Measurements from ENCODE around the gene RALGAPA2.

RALGAPA2 gene

DNA sequence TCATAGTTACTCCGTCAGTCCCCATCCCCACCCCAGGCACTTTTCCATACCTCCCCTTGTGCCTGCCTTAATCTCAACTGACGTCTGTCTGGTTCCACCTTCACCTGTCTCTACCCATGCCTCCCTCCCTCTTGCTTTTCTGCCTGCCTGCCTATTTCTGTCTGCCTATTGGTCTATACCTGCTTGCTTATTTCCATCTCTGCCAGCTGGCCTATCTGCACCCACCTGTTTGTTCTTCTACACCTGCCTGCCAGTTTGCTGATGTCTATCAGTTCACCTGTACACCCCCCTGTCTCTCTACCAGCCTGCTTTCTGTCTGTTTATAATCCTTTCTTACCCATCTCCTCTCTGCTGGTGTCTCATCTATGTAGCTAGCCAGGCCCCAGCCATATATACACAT is 87.5 kb downstream of the RALGAPA2 start:
- H3K27me3 ChIP-seq (replicated peaks; ENCODE audit: control insufficient read depth, insufficient read depth, low read length), result no peaks in the 10 kb centered on the region
- H3K4me1 ChIP-seq (ENCODE audit: control insufficient read depth, insufficient read depth, low read length), result no peaks in the 10 kb centered on the region

DNA sequence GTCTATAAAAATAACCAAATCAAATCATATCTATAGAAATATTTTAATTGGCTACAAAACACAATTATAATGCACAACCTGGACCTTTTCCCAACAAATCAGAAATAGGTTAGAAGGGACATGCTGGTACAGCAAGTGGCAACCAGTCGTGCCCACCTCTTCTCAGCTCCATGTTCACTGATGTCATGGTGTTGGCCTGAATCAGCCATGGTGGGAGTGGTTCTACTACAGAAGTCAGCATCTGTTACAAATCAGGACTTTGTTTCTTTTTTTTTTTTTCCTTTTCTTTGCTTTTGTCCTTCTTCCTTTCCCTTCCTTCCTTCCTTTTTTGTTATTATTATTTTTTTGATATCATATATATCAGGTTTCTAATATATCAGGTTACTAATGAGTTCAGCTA is 91.2 kb downstream of the RALGAPA2 start:
- Histone ChIP-seq H3K4me1 (ENCODE audit: control insufficient read depth, insufficient read depth, low read length) (no peaks in the 10 kb centered on the region), H3K4me3 (ENCODE audit: low read length) (no peak overlapping the region), H3K9me3 (ENCODE audit: control insufficient read depth, low read length) (no peaks in the 10 kb centered on the region), H3K9ac (ENCODE audit: low read length) (no peak overlapping the region), H3K36me3 (ENCODE audit: control insufficient read depth, insufficient read depth, low read length, severe bottlenecking) (peaks cover 15% of the 10 kb centered on the region), H3K27me3 (replicated peaks; ENCODE audit: control insufficient read depth, insufficient read depth, low read length) (no peaks in the 10 kb centered on the region)
- DNase-seq (ENCODE audit: low read depth), result no peak

More for the DNA sequence above, 87.5 kb downstream of the RALGAPA2 start:
- Histone ChIP-seq H3K4me3 (ENCODE audit: low read length) (no peak overlapping the region), H3K9ac (ENCODE audit: low read length) (no peak overlapping the region), H3K36me3 (ENCODE audit: control insufficient read depth, insufficient read depth, low read length, severe bottlenecking) (peaks cover 27% of the 10 kb centered on the region), H3K9me3 (ENCODE audit: control insufficient read depth, low read length) (no peaks in the 10 kb centered on the region)
- DNase-seq (ENCODE audit: low read depth), result no peak

DNA sequence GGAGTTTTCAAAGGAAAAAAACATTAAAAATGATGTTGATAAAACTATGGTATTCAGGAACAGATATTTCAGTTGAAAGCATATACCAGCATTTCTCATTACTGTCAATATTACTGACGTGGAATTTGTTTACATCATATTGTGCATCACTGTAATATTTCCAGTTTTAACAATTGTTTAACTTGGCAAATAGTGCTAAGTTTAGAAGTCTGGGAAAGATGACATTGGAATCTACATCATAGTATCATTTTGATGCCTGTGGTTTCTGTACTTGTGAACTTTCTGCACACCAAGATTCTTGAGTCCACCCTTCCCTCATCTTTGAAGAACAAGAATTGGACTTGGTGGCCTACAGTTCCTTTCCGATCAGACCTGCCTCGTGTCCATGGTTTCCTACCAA is 98.1 kb downstream of the RALGAPA2 start:
- no peaks in the 10 kb centered on the region for H3K4me1 ChIP-seq (ENCODE audit: control insufficient read depth, insufficient read depth, low read length)
- H3K9ac ChIP-seq (ENCODE audit: low read length), result no peak overlapping the region
- H3K9me3 ChIP-seq (ENCODE audit: control insufficient read depth, low read length), result no peaks in the 10 kb centered on the region
- H3K36me3 ChIP-seq (ENCODE audit: control insufficient read depth, insufficient read depth, low read length, severe bottlenecking), result peaks cover 6% of the 10 kb centered on the region
- DNase-seq (ENCODE audit: low read depth), result peak; percentile 41
- no peaks in the 10 kb centered on the region for H3K27me3 ChIP-seq (replicated peaks; ENCODE audit: control insufficient read depth, insufficient read depth, low read length)
- H3K4me3 ChIP-seq (ENCODE audit: low read length), result no peak overlapping the region

DNA sequence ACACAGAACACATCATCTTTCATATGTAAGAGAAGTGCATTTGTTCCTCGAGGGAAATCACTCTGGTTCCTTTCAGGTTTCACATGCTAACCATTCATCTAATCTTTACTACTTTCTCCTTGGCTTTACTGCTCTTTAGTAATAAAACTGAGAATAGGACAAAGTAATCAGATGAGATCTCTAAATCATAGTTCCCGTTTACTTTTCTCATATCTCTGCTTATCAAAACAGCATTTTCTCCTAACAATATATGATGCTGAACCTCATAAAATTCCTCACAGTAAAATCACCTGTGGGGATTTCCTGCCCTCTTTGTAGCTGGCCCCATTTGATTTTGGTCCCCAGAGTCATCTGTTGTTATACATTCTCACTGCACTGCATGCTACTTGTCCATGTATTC is 100.2 kb downstream of the RALGAPA2 start:
- H3K9ac ChIP-seq (ENCODE audit: low read length), result no peak overlapping the region
- no peak overlapping the region for H3K4me3 ChIP-seq (ENCODE audit: low read length)
- no peaks in the 10 kb centered on the region for H3K4me1 ChIP-seq (ENCODE audit: control insufficient read depth, insufficient read depth, low read length)
- no peak for DNase-seq (ENCODE audit: low read depth)
- no peaks in the 10 kb centered on the region for H3K9me3 ChIP-seq (ENCODE audit: control insufficient read depth, low read length)
- no peaks in the 10 kb centered on the region for H3K36me3 ChIP-seq (ENCODE audit: control insufficient read depth, insufficient read depth, low read length, severe bottlenecking)
- no peaks in the 10 kb centered on the region for H3K27me3 ChIP-seq (replicated peaks; ENCODE audit: control insufficient read depth, insufficient read depth, low read length)

DNA sequence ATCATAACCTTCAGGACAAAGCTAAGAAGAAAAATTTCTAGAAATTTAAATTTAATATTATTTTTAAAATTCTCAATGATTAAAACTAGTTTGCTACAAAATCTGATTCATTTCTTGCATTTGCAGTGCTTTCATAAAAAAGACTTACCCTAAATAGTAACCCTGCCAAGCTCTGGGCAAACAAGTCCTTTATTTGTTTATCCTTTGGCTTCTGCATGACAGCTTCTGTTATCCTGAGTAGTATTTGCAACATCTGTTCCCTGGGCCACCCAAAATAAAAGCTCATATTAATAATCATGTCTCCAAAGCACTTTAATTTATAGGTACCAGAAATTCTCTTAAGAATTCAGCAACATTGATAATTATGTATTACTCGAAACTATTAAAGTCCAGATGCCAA is 101.3 kb downstream of the RALGAPA2 start:
- peak; percentile 38 for DNase-seq (ENCODE audit: low read depth)
- H3K36me3 ChIP-seq (ENCODE audit: control insufficient read depth, insufficient read depth, low read length, severe bottlenecking), result no peaks in the 10 kb centered on the region

DNA sequence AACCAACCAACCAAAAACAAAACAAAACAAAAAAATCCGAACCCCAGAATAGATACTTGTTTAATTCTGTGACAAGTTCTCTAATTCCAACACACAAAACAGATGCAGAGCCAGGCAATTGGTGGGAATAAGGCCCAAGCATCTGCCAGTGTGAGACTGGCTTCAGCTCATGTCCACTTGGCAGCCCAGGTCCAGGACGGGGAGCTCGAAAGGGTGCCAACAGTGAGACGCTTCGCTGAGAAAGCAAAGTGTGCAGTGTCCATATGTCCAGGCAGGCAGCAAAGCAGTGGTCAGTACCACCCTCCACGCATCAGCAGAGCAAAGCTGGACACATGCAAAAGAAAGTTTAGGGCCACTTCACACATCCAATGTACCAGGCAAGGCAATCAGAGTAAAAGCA is 102.9 kb downstream of the RALGAPA2 start:
- H3K4me3 ChIP-seq (ENCODE audit: low read length), result no peak overlapping the region
- H3K27me3 ChIP-seq (replicated peaks; ENCODE audit: control insufficient read depth, insufficient read depth, low read length), result no peaks in the 10 kb centered on the region

More for the DNA sequence above, 101.3 kb downstream of the RALGAPA2 start:
- no peaks in the 10 kb centered on the region for H3K27me3 ChIP-seq (replicated peaks; ENCODE audit: control insufficient read depth, insufficient read depth, low read length)
- no peaks in the 10 kb centered on the region for H3K4me1 ChIP-seq (ENCODE audit: control insufficient read depth, insufficient read depth, low read length)
- H3K9ac ChIP-seq (ENCODE audit: low read length), result no peak overlapping the region
- no peaks in the 10 kb centered on the region for H3K9me3 ChIP-seq (ENCODE audit: control insufficient read depth, low read length)
- no peak overlapping the region for H3K4me3 ChIP-seq (ENCODE audit: low read length)

DNA sequence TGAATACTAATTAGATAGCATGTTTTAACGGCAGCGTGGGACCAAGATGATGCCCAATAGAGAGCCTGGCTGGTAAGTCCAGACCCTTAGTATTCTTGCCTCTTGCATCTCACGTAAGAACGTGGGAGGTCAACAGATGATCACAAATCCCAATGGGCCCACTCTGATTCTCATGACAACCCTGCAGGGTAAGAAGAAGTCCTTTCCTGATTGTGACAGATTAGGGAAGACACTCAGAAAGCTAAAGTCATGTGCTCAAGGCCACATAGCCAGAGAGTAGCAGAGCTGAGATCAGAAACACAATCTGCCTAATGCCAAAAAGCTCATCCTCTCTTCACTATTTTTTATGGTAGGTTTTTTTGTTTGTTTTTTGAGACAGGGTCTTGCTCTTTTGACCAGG is 103.8 kb downstream of the RALGAPA2 start:
- H3K36me3 ChIP-seq (ENCODE audit: control insufficient read depth, insufficient read depth, low read length, severe bottlenecking), result no peaks in the 10 kb centered on the region
- no peaks in the 10 kb centered on the region for H3K4me1 ChIP-seq (ENCODE audit: control insufficient read depth, insufficient read depth, low read length)
- no peak overlapping the region for H3K4me3 ChIP-seq (ENCODE audit: low read length)
- no peaks in the 10 kb centered on the region for H3K27me3 ChIP-seq (replicated peaks; ENCODE audit: control insufficient read depth, insufficient read depth, low read length)
- H3K9ac ChIP-seq (ENCODE audit: low read length), result no peak overlapping the region
- no peak for DNase-seq (ENCODE audit: low read depth)
- H3K9me3 ChIP-seq (ENCODE audit: control insufficient read depth, low read length), result no peaks in the 10 kb centered on the region

More for the DNA sequence above, 102.9 kb downstream of the RALGAPA2 start:
- no peak overlapping the region for H3K9ac ChIP-seq (ENCODE audit: low read length)
- no peak for DNase-seq (ENCODE audit: low read depth)
- no peaks in the 10 kb centered on the region for H3K36me3 ChIP-seq (ENCODE audit: control insufficient read depth, insufficient read depth, low read length, severe bottlenecking)
- H3K4me1 ChIP-seq (ENCODE audit: control insufficient read depth, insufficient read depth, low read length), result no peaks in the 10 kb centered on the region
- H3K9me3 ChIP-seq (ENCODE audit: control insufficient read depth, low read length), result no peaks in the 10 kb centered on the region

DNA sequence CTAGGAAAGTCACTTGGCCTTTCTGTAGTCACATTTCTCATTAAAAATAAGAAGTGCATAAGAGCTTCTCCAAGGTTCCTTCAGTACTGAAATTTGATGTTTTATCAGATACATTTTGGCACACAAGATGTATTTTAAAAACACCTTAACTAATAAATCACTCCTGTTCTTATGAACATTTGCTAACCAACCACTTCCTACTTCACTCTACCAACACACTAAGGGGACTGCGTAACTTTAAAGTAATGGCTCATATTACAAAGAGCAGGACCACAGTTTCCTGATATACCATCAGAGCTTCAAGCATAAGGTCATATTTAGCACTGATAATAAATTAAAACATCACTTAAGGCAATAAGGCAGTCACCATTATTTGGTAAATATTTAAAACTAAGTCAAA is 104.4 kb downstream of the RALGAPA2 start:
- no peak for DNase-seq (ENCODE audit: low read depth)
- Histone ChIP-seq H3K4me1 (ENCODE audit: control insufficient read depth, insufficient read depth, low read length) (no peaks in the 10 kb centered on the region), H3K27me3 (replicated peaks; ENCODE audit: control insufficient read depth, insufficient read depth, low read length) (no peaks in the 10 kb centered on the region), H3K9ac (ENCODE audit: low read length) (no peak overlapping the region), H3K36me3 (ENCODE audit: control insufficient read depth, insufficient read depth, low read length, severe bottlenecking) (no peaks in the 10 kb centered on the region), H3K4me3 (ENCODE audit: low read length) (no peak overlapping the region), H3K9me3 (ENCODE audit: control insufficient read depth, low read length) (no peaks in the 10 kb centered on the region)

DNA sequence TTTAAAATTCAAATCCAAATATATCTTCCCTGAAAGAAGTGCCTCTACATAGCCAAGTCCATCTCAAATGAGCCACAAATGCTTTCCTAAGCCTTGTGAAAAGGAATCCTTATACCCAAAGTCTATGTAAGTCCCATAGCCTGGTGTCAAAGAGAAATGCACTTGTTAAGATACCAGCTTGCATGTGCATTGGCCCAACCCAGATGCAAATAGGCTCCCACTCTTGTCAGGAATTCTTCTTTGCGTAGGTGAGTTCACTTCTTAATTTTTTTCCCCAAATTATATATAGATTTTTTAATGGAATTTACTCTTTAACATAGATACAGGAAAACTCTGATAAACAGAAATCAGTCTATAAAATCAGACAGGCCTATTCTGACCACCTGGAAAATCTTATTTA is 105.6 kb downstream of the RALGAPA2 start:
- Histone ChIP-seq H3K4me1 (ENCODE audit: control insufficient read depth, insufficient read depth, low read length) (no peaks in the 10 kb centered on the region), H3K9ac (ENCODE audit: low read length) (no peak overlapping the region), H3K27me3 (replicated peaks; ENCODE audit: control insufficient read depth, insufficient read depth, low read length) (no peaks in the 10 kb centered on the region), H3K36me3 (ENCODE audit: control insufficient read depth, insufficient read depth, low read length, severe bottlenecking) (no peaks in the 10 kb centered on the region), H3K9me3 (ENCODE audit: control insufficient read depth, low read length) (no peaks in the 10 kb centered on the region), H3K4me3 (ENCODE audit: low read length) (no peak overlapping the region)
- DNase-seq (ENCODE audit: low read depth), result no peak

DNA sequence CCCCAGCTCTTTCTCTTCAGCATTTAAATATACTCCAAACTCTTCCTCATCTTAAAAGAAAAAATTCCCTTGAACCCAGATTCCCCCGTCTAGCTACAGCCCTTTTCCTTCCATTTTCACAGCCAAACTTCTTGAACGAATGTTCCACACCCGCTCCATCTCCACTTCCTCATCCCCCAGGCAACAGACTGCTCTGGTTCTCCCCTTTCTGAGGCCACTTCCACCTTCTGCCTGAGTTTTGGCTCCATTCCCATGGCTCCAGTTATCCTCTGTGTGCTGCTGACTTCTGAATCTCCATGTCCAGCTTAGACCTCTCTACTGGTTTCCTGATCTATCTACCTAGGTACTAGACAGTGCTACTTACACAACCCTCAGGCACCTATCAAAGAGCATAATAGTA is 106.4 kb downstream of the RALGAPA2 start:
- no peak for DNase-seq (ENCODE audit: low read depth)
- Histone ChIP-seq H3K27me3 (replicated peaks; ENCODE audit: control insufficient read depth, insufficient read depth, low read length) (no peaks in the 10 kb centered on the region), H3K36me3 (ENCODE audit: control insufficient read depth, insufficient read depth, low read length, severe bottlenecking) (peaks cover 4% of the 10 kb centered on the region), H3K9me3 (ENCODE audit: control insufficient read depth, low read length) (no peaks in the 10 kb centered on the region), H3K4me3 (ENCODE audit: low read length) (no peak overlapping the region), H3K9ac (ENCODE audit: low read length) (no peak overlapping the region), H3K4me1 (ENCODE audit: control insufficient read depth, insufficient read depth, low read length) (no peaks in the 10 kb centered on the region)

DNA sequence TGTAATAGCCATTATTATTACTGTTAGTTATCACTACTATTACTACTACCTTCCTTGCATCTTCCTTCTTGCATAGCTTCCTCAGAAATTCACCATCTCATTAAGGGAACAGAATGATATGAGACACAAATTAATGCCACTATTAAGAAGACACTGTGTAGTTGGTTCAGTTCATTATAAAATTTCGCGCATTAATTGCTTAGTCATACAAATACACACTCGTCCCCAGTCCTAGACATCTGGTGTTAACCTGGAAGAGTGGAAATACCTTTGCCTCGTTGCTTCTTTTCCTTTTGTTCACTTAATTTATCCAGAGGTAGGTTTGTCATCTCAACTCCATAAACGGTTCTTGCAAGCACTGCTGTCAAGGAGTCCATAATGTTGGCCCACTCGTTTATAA is 107.5 kb downstream of the RALGAPA2 start:
- Histone ChIP-seq H3K4me1 (ENCODE audit: control insufficient read depth, insufficient read depth, low read length) (no peaks in the 10 kb centered on the region), H3K27me3 (replicated peaks; ENCODE audit: control insufficient read depth, insufficient read depth, low read length) (no peaks in the 10 kb centered on the region), H3K9ac (ENCODE audit: low read length) (no peak overlapping the region), H3K4me3 (ENCODE audit: low read length) (no peak overlapping the region), H3K9me3 (ENCODE audit: control insufficient read depth, low read length) (no peaks in the 10 kb centered on the region), H3K36me3 (ENCODE audit: control insufficient read depth, insufficient read depth, low read length, severe bottlenecking) (peaks cover 5% of the 10 kb centered on the region)
- DNase-seq (ENCODE audit: low read depth), result no peak

DNA sequence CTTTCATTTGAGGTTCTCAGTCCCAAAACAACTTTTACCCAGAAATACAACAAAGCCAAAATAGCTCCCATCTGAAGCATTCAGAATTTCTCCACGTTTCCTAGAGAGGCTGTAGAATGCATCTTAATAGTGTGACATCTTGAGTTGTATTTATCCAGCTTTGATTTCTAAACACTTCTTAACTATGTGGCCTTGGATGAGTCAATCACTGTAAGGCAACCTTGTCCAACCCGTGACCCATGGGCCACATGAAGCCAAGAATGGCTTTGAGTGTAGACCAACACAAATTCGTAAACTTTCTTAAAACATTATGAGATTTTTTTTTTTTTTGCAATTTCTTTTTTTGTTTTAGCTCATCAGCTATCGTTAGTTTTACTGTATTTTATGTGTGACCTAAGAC is 108.1 kb downstream of the RALGAPA2 start:
- Histone ChIP-seq H3K4me1 (ENCODE audit: control insufficient read depth, insufficient read depth, low read length) (no peaks in the 10 kb centered on the region), H3K9me3 (ENCODE audit: control insufficient read depth, low read length) (no peaks in the 10 kb centered on the region), H3K27me3 (replicated peaks; ENCODE audit: control insufficient read depth, insufficient read depth, low read length) (no peaks in the 10 kb centered on the region), H3K36me3 (ENCODE audit: control insufficient read depth, insufficient read depth, low read length, severe bottlenecking) (peaks cover 5% of the 10 kb centered on the region), H3K9ac (ENCODE audit: low read length) (no peak overlapping the region), H3K4me3 (ENCODE audit: low read length) (no peak overlapping the region)
- DNase-seq (ENCODE audit: low read depth), result no peak
